HepG2 (cell line): Measurements from ENCODE around the gene CCDC3. TPM values are rescaled to one million over a fixed set of nuclear protein-coding genes. Genes with fewer than 3 reads are reported as not detected.

Experiments used
- ATAC-seq: fragments of 200-7000 bp; cut with Tn5 transposase; 3 replicates; pipeline ENCODE4 v1.9.1; 2020; ENCODE audit warnings: mild to moderate bottlenecking, moderate library complexity
- BruUV-seq: library from RNA; stranded (reverse); fragments of 400-500 nt; replicated peaks from 2 replicates; lab custom pipeline; 2021; lab: Mats Ljungman, UMichigan
- CTCF ChIA-PET: fragments of 300-600 bp; formaldehyde crosslinking; extraction: SDS; loops from one replicate; lab custom pipeline; 2021; ENCODE audit warnings: low total read pairs, inconsistent platforms, low intra/inter-chr PET ratio; lab: Yijun Ruan, JAX
- POLR2A ChIA-PET: fragments of 350-600 bp; sonication (Branson Sonifier 250); formaldehyde crosslinking; loops from one replicate; lab custom pipeline; 2020; ENCODE audit warnings: antibody characterized with exemption, inconsistent platforms; lab: Yijun Ruan, JAX
- DNase-seq: peaks from one replicate; pipeline ENCODE4 v3.0.0-alpha.2; 2015; ENCODE audit warnings: low spot score
- FAIRE-seq: peaks from 3 replicates; lab custom pipeline; 2011; peaks lifted over from hg19 to GRCh38; lab: Jason Lieb, UNC
- H2AFZ ChIP-seq: one replicate; pipeline ENCODE4 v1.6.1; 2011; ENCODE audit warnings: low read length, inconsistent platforms
- H3K27ac ChIP-seq: fragments of 300-600 bp; 3 replicates; pipeline ENCODE4 v1.8.0; 2011; ENCODE audit warnings: mixed run types, mild to moderate bottlenecking, mixed read lengths, low read length, inconsistent platforms; ENCODE audit not compliant: insufficient read depth; ENCODE audit errors: extremely low read length
- H3K27me3 ChIP-seq, 2 experiments: fragments of 200-600 bp in 1 of 2; 2 replicates in 1 of 2; 3 replicates in 1 of 2; pipeline versions ENCODE4 v1.6.0 to v1.8.0; 2011; ENCODE audit warnings: low read length in 2 of 2, mild to moderate bottlenecking in 2 of 2, moderate library complexity in 2 of 2, inconsistent platforms in 1 of 2; ENCODE audit not compliant: insufficient read depth in 2 of 2, control insufficient read depth in 1 of 2
- H3K36me3 ChIP-seq, 2 experiments: fragments of 200-600 bp in 1 of 2; replicated peaks in 1 of 2; 2 replicates in 1 of 2; 3 replicates in 1 of 2; pipeline versions ENCODE4 v1.5.1 to v1.8.0; 2011; ENCODE audit warnings: low read length in 2 of 2, inconsistent platforms in 1 of 2; ENCODE audit not compliant: insufficient read depth in 2 of 2, control insufficient read depth in 1 of 2
- H3K4me1 ChIP-seq: 2 replicates; pipeline ENCODE4 v1.5.1; 2012; ENCODE audit warnings: low read length, inconsistent platforms; ENCODE audit not compliant: insufficient read depth
- H3K4me2 ChIP-seq: 2 replicates; pipeline ENCODE4 v1.6.0; 2011; ENCODE audit warnings: low read depth, low read length, inconsistent platforms
- H3K4me3 ChIP-seq, 3 experiments: fragments of 200-600 bp in 1 of 3; sonication (generic), shearing (Covaris generic) in 1 of 3; replicated peaks in 1 of 3; 2 replicates each; pipeline ENCODE4 v1.5.1; 2011 to 2016; ENCODE audit warnings: low read length in 3 of 3, inconsistent platforms in 2 of 3, low read depth in 2 of 3, mild to moderate bottlenecking in 2 of 3, control low read depth in 1 of 3, mixed read lengths in 1 of 3; ENCODE audit not compliant: insufficient read depth in 1 of 3
- H3K79me2 ChIP-seq: one replicate; pipeline ENCODE4 v1.6.1; 2011; ENCODE audit warnings: low read length, inconsistent platforms; ENCODE audit not compliant: insufficient read depth
- H3K9ac ChIP-seq: 2 replicates; pipeline ENCODE4 v1.6.0; 2011; ENCODE audit warnings: mild to moderate bottlenecking, low read depth, low read length, inconsistent platforms; ENCODE audit not compliant: insufficient read depth
- H3K9me3 ChIP-seq: 2 replicates; pipeline ENCODE4 v1.5.1; 2012; ENCODE audit warnings: mild to moderate bottlenecking, low read length
- H4K20me1 ChIP-seq: 2 replicates; pipeline ENCODE4 v1.6.0; 2011; ENCODE audit warnings: inconsistent platforms, mild to moderate bottlenecking, low read length, moderate library complexity; ENCODE audit not compliant: insufficient read depth
- ATAD3A ChIP-seq: sonication (generic); formaldehyde crosslinking; IDR thresholded peaks from 2 replicates; pipeline ENCODE4 v1.4.0; 2020; ENCODE audit warnings: missing genetic modification reagents
- EEA1 ChIP-seq: sonication (generic); formaldehyde crosslinking; IDR thresholded peaks from 2 replicates; pipeline ENCODE4 v1.5.1; 2020; ENCODE audit warnings: mild to moderate bottlenecking, missing genetic modification reagents, borderline replicate concordance
- FOXP1 ChIP-seq, 2 experiments: fragments of 450-650 bp in 1 of 2; IDR thresholded peaks; 2 replicates each; pipeline ENCODE4 v1.6.1; 2017 to 2018; ENCODE audit warnings: antibody characterized with exemption in 1 of 2
- MAF1 ChIP-seq: sonication (generic); formaldehyde crosslinking; IDR thresholded peaks from 2 replicates; pipeline ENCODE4 v1.5.0; 2020; ENCODE audit warnings: missing genetic modification reagents, borderline replicate concordance
- MAFF ChIP-seq: IDR thresholded peaks from 2 replicates; pipeline ENCODE4 v1.6.1; 2011; ENCODE audit warnings: low read depth, low read length, improper control_type of control experiment
- MLLT10 ChIP-seq: sonication (generic); formaldehyde crosslinking; IDR thresholded peaks from 2 replicates; pipeline ENCODE4 v1.4.0; 2020; ENCODE audit warnings: missing genetic modification reagents
- POLR2G ChIP-seq: fragments of 200-400 bp; formaldehyde crosslinking; IDR thresholded peaks from 2 replicates; pipeline ENCODE4 v1.6.1; 2018; ENCODE audit warnings: mild to moderate bottlenecking, low read depth, low read length, moderate library complexity
- SIN3A ChIP-seq: IDR thresholded peaks from 2 replicates; pipeline ENCODE4 v1.6.1; 2011; ENCODE audit warnings: low read depth, mild to moderate bottlenecking, control low read depth, low read length, borderline replicate concordance
- SOX6 ChIP-seq, 2 experiments: fragments of 450-650 bp in 1 of 2; sonication (generic) in 1 of 2; formaldehyde crosslinking in 1 of 2; IDR thresholded peaks; 2 replicates each; pipeline versions ENCODE4 v1.4.0 to v1.6.1; 2017 to 2020; ENCODE audit warnings: antibody characterized with exemption in 1 of 2, mild to moderate bottlenecking in 1 of 2, missing genetic modification reagents in 1 of 2
- TOE1 ChIP-seq: sonication (generic); formaldehyde crosslinking; IDR thresholded peaks from 2 replicates; pipeline ENCODE4 v1.4.0; 2020; ENCODE audit warnings: mild to moderate bottlenecking, missing genetic modification reagents
- TP53 ChIP-seq: sonication (generic); formaldehyde crosslinking; conservative IDR thresholded peaks from 2 replicates; pipeline ENCODE4 v1.4.0; 2020; ENCODE audit warnings: missing genetic modification reagents
- ZFYVE20 ChIP-seq: sonication (generic); formaldehyde crosslinking; IDR thresholded peaks from 2 replicates; pipeline ENCODE4 v1.8.0; 2023; ENCODE audit warnings: low read depth, mild to moderate bottlenecking, moderate library complexity, missing genetic modification reagents, borderline replicate concordance
- ZKSCAN8 ChIP-seq: IDR thresholded peaks from 2 replicates; pipeline ENCODE4 v1.6.1; 2016; ENCODE audit warnings: borderline replicate concordance, missing genetic modification reagents, missing compliant biosample characterization
- ZMAT3 ChIP-seq: sonication (generic); formaldehyde crosslinking; conservative IDR thresholded peaks from 2 replicates; pipeline ENCODE4 v1.7.0; 2021; ENCODE audit warnings: missing genetic modification reagents
- ZNF382 ChIP-seq: sonication (generic); formaldehyde crosslinking; IDR thresholded peaks from 2 replicates; pipeline ENCODE4 v1.5.0; 2020; ENCODE audit warnings: missing genetic modification reagents, mild to moderate bottlenecking, borderline replicate concordance
- ZNF703 ChIP-seq: sonication (generic); formaldehyde crosslinking; IDR thresholded peaks from 2 replicates; pipeline ENCODE4 v1.5.1; 2020; ENCODE audit warnings: missing genetic modification reagents, mild to moderate bottlenecking, moderate library complexity, borderline replicate concordance
- WGBS: methylation state at CpG from one replicate; pipeline ENCODE4 v1.1.6; 2017; ENCODE audit warnings: low lambda C conversion rate; 5-methylcytosine and 5-hydroxymethylcytosine counted together
- in situ Hi-C: cut with HindIII; loops from 2 replicates; pipeline ENCODE4 v1.10.0; 2017; ENCODE audit warnings: low pct_unique_long_range_greater_than_20kb; ENCODE audit not compliant: extremely low pct_ligation_motif_present
- intact Hi-C: fragments of 100-400 bp; cut with micrococcal nuclease; formaldehyde crosslinking; loops from one replicate; pipeline ENCODE4 v1.10.0; 2022; ENCODE audit not compliant: unreplicated experiment
- polyA plus RNA-seq, 8 experiments: library from polyadenylated mRNA; depleted of rRNA in 3 of 8; stranded (reverse) in 7 of 8; unstranded in 1 of 8; fragments of >200 nt; fragmentation: Illumina TruSeq in 4 of 8; extraction: Trizol in 4 of 8; gene quantifications; 2 replicates each; pipeline versions ENCODE4 v1.2.1 to v1.2.3, GENCODE V29; 2011 to 2016; ENCODE audit warnings: low read depth in 4 of 8, missing spikeins in 1 of 8, mixed read lengths in 1 of 8; ENCODE audit not compliant: insufficient read depth in 1 of 8
- total RNA-seq, 5 experiments: library from RNA; depleted of rRNA; stranded (reverse); fragments of >200 nt; fragmentation: Illumina TruSeq; extraction: Trizol; gene quantifications; 2 replicates each; pipeline ENCODE4 v1.2.3, GENCODE V29; 2016; ENCODE audit warnings: low read depth in 1 of 5
- TF ChIP-seq, protein P1 (sequence below), 2 experiments: IDR thresholded peaks; 2 replicates each; pipeline ENCODE4 v1.6.1; 2011 to 2012; ENCODE audit warnings: low read length in 2 of 2, borderline replicate concordance in 1 of 2, low read depth in 1 of 2, mild to moderate bottlenecking in 1 of 2, moderate library complexity in 1 of 2

Gene CCDC3
- total and polyA plus RNA-seq, 2 of the 13 experiments (the other 11 are each of a cell fraction or from before 2014, with no cell fraction given) = not detected

DNA sequence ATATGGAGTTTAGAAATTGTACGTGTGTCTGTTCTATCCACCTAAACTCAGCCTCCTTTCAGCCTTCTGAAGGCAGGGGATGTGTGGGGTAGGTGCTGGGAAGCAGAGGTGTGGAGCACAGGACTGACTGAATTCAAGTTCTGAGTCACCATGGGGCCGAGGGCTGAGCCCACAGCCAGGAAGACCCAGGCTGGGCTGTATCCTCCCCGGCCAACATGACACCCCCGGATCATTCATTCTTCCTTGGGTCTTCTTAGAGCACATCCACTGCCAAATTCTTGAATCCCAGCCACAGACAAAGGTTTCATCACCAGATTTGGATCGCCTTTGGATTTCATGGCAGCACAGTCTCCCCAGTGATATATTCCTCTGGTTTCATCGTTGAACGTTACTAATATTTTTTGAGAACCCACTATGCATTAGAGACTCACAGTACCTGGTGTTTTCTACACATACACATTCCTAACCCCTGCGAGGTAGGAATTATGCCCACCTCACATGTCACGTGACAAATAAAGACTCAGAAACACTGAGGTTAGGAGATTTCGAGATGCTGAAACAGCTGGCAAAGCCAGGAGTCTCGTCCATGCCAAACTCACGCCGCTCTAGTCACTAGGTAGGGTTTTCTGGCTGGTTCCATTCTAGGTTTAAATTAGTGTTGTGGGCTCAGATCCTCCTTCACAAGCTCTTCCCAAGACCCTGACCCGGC lies 26.9 kb downstream of the CCDC3 start (continued):
- TF ChIP-seq, protein P1, sequence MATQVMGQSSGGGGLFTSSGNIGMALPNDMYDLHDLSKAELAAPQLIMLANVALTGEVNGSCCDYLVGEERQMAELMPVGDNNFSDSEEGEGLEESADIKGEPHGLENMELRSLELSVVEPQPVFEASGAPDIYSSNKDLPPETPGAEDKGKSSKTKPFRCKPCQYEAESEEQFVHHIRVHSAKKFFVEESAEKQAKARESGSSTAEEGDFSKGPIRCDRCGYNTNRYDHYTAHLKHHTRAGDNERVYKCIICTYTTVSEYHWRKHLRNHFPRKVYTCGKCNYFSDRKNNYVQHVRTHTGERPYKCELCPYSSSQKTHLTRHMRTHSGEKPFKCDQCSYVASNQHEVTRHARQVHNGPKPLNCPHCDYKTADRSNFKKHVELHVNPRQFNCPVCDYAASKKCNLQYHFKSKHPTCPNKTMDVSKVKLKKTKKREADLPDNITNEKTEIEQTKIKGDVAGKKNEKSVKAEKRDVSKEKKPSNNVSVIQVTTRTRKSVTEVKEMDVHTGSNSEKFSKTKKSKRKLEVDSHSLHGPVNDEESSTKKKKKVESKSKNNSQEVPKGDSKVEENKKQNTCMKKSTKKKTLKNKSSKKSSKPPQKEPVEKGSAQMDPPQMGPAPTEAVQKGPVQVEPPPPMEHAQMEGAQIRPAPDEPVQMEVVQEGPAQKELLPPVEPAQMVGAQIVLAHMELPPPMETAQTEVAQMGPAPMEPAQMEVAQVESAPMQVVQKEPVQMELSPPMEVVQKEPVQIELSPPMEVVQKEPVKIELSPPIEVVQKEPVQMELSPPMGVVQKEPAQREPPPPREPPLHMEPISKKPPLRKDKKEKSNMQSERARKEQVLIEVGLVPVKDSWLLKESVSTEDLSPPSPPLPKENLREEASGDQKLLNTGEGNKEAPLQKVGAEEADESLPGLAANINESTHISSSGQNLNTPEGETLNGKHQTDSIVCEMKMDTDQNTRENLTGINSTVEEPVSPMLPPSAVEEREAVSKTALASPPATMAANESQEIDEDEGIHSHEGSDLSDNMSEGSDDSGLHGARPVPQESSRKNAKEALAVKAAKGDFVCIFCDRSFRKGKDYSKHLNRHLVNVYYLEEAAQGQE (IDR thresholded peaks at IDR 0.05; ENCODE audit: borderline replicate concordance in 1 of 2, low read depth in 1 of 2, low read length in 2 of 2) = no peak
- TF ChIP-seq MAFF = no peak

DNA sequence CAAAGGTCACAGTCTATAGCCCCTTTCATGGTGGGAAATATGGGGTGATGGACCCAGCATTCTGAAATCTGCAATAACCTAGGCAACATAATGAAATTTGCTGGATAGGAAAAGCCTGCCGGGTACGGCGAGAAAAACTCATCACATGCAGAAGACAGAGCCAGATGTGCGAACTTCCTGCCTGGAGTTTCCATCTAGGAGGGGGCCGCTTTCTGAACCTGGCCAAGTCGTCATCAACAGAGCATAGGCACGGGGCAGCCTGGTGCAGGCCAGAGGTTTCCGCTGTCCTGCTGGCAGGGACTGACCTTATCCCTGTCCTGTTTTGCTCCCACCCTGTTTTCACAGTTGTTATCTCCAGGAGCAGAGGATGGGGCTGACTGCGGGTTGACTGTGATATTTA lies 27.4 kb downstream of the CCDC3 start:
- 50% methylated on average over 6 of the region's 9 CpGs for WGBS
- Histone ChIP-seq H3K27ac (no peak overlapping the region), H3K27me3 (0 out of 5 replicates have a peak, but pooled peaks cover 0 to 5% of the 10 kb centered on the region in 2 experiments), H2AFZ (no peak overlapping the region), H3K79me2 (no peaks in the 10 kb centered on the region), H3K4me2 (no peak overlapping the region), H3K9me3 (no peaks in the 10 kb centered on the region), H4K20me1 (no peaks in the 10 kb centered on the region), H3K4me3 (no peak overlapping the region), H3K9ac (no peak overlapping the region), H3K36me3 (no peaks in the 10 kb centered on the region), H3K4me1 (no peaks in the 10 kb centered on the region)
- ATAC-seq (no peak), DNase-seq (no peak), FAIRE-seq (no peak)
- in situ Hi-C loops (no loop called here), intact Hi-C loops (no loop called here)
- TF ChIP-seq EEA1 (CRISPR knock-in tag) = no peak
- no peak for TF ChIP-seq TOE1 (CRISPR knock-in tag)
- TF ChIP-seq POLR2G = no peak
- TF ChIP-seq ZMAT3 = no peak
- TF ChIP-seq ZFYVE20 = no peak
- no peak for TF ChIP-seq FOXP1 (IDR thresholded peaks at IDR 0.05)
- TF ChIP-seq FOXP1 (CRISPR knock-in tag; IDR thresholded peaks at IDR 0.05) = no peak
- TF ChIP-seq ATAD3A (CRISPR knock-in tag) = no peak
- no peak for TF ChIP-seq MLLT10 (CRISPR knock-in tag)
- TF ChIP-seq TP53 = no peak
- no peak for TF ChIP-seq MAF1 (CRISPR knock-in tag)
- no peak for TF ChIP-seq ZNF703
- TF ChIP-seq SIN3A = no peak
- TF ChIP-seq ZKSCAN8 (CRISPR knock-in tag) = no peak
- TF ChIP-seq SOX6 (IDR thresholded peaks at IDR 0.05) = no peak
- TF ChIP-seq SOX6 (CRISPR knock-in tag; IDR thresholded peaks at IDR 0.05) = no peak
- TF ChIP-seq ZNF382 (CRISPR knock-in tag) = no peak
- ChIA-PET POLR2A (no interaction called here), CTCF (no interaction called here)
- BruUV-seq = no TSS peak
